HG03342 (cell line): ENCODE results near the gene STRN3.
A peak's percentile ranks its signal among the peaks of the same experiment; 100 is the strongest.
"Not testable (repeated sequence)": the region's sequence is repeated elsewhere in the genome, so short reads cannot be mapped to it uniquely, and the experiment has no call there.

Experiments used
- ATAC-seq: cut with Tn5 transposase; IDR thresholded peaks from one replicate; pipeline ENCODE4 v1.9.1; 2021; ENCODE audit warnings: mild to moderate bottlenecking, moderate library complexity; ENCODE audit not compliant: unreplicated experiment

Gene STRN3

GRCh38 chr14:31003284-31003683 is 22.9 kb downstream of the STRN3 start:
- no peak for ATAC-seq

- no peak for ATAC-seq
These were observed 24.9 kb downstream of the STRN3 start for GRCh38 chr14:31001339-31001658.

GRCh38 chr14:31000629-31001338 is 25.4 kb downstream of the STRN3 start:
- no peak for ATAC-seq

GRCh38 chr14:30999038-30999773 is 27.0 kb downstream of the STRN3 start:
- no peak for ATAC-seq

- ATAC-seq = no peak
These were observed 28.0 kb downstream of the STRN3 start for GRCh38 chr14:30998100-30998706.

DNA sequence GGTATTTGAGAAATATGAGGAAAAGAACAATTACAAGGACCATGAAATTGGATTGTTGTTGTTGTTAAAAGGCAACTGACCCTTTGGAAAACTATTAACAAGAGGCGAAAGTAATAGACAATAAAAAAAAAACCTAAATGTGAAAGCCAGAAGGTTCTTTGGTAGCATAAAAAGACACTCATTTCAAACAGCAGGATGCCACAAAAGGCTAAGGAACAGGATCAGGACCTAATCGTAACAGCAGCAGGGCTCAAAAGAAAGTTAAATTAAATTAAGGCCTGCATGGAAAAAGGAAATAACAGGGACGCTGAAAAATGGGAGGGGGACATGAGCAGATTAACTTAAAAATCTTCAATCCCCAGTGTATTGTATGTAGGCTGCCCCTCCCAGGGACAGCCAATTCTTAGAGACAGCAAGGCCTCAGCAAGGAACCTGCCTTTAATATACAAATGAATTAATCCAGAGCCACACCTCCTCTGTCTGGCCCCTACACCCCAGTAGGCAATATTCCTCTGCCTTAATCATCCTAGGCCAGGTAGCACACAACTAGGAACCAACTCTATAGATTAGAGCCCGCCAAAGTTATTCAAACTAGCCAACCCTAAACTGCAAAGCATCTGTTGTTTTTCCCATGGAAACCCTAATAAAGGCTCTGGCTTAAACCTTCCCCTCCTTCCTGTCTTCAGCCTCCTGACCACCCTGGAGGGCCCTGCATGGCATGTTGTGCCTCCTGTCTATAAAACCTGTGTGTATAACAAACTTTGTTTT is 29.1 kb downstream of the STRN3 start:
- ATAC-seq = no peak

DNA sequence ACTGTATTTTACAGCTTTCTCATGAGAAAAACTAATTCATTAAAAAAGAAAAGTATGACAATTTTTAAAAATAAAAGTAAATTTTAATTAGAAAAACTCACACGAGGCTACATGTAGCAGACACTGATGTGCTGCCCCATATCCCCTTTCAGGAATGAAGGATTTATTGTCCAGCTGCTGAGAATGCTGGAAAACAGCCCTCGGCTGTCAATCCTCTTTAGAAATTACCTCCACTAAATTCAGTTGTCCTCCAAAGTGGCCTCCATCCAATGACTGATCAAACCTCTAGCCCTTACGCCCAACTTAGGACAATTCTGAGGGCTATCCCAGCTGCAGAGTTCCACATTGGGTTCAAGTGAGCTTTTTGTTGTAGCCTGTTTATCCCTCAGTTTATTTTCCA is 30.5 kb downstream of the STRN3 start:
- ATAC-seq = no peak

GRCh38 chr14:30994681-30995620 is 31.2 kb downstream of the STRN3 start:
- ATAC-seq = peak; percentile 86

DNA sequence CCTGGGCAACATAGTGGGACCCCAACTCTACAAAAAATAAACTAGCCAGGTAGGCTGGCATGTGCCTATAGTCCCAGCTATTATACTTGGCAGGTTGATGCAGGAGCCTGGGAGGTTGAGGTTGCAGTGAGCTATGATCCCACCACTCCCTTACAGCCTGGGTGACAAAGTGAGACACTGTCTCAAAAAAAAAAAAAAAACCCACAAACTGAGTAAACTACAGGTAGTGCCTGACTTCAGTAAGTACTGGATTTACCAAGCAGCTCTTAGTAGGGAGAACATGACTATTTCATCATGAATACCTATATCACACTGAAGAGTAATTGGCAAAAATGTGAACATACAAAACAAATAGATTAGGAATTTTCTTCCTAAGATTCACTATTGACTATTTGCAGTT is 33.1 kb downstream of the STRN3 start:
- no peak for ATAC-seq

- ATAC-seq = no peak
These were observed 34.8 kb downstream of the STRN3 start for GRCh38 chr14:30991408-30991807.

DNA sequence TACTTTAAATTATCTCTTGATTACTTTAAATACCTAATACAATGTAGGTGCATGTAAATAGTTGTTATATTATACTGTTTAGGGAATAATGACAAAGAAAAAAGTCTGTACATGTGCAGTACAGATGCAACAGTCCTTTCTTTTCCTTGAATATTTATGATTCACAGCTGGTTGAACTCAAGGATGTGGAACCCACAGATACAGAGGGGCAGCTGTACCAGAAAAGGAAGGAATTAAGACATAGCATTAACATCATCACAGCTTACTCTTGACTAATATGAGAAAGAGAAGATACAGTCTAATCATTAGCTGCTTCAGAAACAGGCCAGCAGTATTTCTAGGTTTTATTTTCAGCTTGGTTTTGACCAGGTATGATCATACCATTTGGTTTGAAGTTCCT is 35.4 kb downstream of the STRN3 start:
- no peak for ATAC-seq

GRCh38 chr14:30988509-30988908 is 37.7 kb downstream of the STRN3 start:
- ATAC-seq = no peak

GRCh38 chr14:30985796-30986195 is 40.4 kb downstream of the STRN3 start:
- no peak for ATAC-seq

DNA sequence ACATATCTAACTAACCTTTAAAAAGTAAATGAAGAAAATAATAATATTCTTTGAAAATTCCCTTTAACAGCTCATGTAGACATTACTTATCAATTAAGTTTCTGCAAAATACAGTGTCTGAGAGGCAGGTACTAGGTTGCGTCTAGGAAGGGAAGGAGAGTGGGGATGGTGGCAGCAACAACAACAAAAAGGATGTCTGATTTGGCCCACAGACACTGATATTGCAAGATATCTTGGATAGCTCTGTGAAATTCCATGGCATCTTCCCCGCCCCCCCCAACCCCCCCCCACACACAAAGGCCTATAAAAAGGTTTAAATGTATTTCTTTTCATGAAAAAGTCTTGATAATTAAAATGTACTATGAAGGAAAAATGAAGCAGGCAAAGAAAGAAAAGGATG is 42.3 kb downstream of the STRN3 start:
- ATAC-seq = no peak

DNA sequence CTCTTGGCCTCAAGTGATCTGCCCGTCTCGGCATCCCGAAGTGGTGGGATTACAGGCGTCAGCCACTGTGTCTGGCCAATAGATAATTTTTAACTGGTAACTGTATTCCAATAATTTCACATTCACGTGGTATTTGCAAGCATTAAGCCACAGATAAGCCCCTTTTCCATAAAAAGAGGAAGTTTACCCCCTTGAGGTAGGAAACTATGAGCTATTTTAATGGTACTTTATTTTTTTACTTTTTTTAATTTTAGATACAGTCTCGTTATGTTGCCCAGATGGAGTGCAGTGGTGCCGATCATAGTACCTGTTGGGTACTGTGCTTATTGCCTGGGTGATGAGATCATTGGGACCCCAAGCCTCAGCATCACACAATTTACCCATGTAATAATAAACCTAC is 43.6 kb downstream of the STRN3 start:
- no peak for ATAC-seq

DNA sequence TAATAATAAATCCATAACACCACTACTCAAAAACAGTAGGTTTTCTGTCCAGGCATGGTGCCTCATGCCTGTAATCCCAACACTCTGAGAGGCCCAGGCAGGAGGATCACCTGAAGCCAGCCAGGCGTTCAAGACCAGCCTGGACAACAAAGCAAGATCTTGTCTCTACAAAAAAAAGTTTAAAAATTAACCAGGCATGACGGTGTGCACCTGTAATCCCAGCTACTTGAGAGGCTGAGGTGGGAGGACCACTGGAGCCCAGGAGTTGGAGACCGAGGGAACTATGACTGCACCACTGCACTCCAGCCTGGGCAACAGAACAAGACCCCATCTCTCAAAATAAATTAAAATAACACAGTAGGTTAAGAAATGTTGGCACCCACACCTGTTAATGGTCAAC is 45.2 kb downstream of the STRN3 start:
- no peak for ATAC-seq

DNA sequence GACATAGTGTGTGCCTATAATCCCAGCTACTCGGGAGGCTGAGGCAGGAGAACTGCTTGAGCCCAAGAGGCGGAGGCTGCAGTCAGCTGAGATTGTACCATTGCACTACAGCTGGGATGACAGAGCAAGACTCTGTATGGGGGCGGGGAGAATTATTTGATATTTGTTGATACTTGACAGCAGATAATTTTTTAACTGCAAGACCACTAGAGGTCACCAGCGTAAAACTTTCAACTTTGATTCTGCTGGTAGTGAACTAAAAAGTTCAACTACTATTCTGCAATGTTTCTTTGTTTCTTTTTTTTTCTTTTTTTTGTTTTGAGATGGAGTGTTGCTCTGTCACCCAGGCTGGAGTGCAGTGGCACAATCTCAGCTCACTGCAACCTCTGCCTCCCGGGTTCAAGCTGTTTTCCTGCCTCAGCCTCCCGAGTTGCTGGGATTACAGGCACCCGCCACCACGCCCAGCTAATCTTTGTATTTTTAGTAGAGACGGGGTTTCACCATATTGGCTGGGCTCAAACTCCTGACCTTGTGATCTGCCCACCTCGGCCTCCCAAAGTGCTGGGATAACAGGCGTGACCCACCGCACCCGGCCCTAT is 46.0 kb downstream of the STRN3 start:
- not testable (repeated sequence) for ATAC-seq

DNA sequence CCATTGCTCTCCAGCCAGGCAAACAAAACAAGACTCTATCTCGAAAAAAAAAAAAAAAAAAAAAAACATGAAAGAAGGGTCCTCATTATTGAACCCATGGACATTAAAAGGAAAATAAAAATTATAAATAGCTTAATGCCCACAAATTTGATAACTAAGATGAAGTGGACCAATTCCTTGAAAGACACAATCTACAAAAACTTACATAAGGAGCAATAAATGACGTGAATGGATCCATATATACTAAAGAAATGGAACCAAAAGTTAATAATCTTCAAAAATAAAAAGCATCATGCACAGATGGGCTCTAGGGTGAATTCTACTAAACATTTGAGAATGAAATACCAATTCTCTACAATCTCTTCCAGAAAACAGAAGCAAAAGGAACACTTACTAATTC is 48.4 kb downstream of the STRN3 start:
- ATAC-seq = no peak

DNA sequence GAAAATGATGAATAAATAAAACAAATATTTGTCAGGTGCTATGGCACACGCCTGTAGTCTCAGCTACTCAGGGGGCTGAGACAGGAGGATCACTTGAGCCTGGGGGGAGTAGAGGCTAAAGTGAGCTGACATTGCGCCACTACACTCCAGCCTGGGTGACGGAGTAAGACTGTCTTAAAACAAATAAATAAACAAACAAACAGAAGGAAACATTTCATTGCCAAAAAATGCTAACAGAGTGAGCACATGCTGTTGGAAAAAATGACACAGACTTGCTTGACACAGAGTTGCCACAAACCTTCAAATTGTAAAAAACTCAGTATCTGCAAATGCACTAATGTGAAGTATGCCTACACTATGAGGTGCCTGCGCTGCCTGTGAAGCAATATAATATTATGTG is 51.6 kb downstream of the STRN3 start:
- no peak for ATAC-seq
